HG03442 (cell line): Measurements from ENCODE around the gene RNF34.

Experiments
- ATAC-seq: cut with Tn5 transposase; IDR thresholded peaks from one replicate; pipeline ENCODE4 v1.9.1; 2021; ENCODE audit warnings: mild to moderate bottlenecking, moderate library complexity; ENCODE audit not compliant: unreplicated experiment

Gene RNF34

GRCh38 chr12:121388421-121388981 lies 11.4 kb upstream of the RNF34 start:
- ATAC-seq = no peak

GRCh38 chr12:121390856-121391255 lies 9.1 kb upstream of the RNF34 start:
- ATAC-seq = no peak

- no peak for ATAC-seq
Observed at GRCh38 chr12:121391619-121392324, 8.1 kb upstream of the RNF34 start.

- no peak for ATAC-seq
Observed at GRCh38 chr12:121392325-121392716, 7.6 kb upstream of the RNF34 start.

- no peak for ATAC-seq
Observed at GRCh38 chr12:121397521-121397920, 2.4 kb upstream of the RNF34 start.

GRCh38 chr12:121398355-121398754 lies 1.6 kb upstream of the RNF34 start:
- ATAC-seq = no peak

- ATAC-seq = peak; percentile 38
Observed at GRCh38 chr12:121400332-121401139, 618 bp downstream of the RNF34 start.

- no peak for ATAC-seq
Observed at GRCh38 chr12:121403721-121404120, 3.8 kb downstream of the RNF34 start.

- ATAC-seq = no peak
Observed at GRCh38 chr12:121404734-121405133, 4.8 kb downstream of the RNF34 start.

GRCh38 chr12:121405211-121405610 lies 5.3 kb downstream of the RNF34 start:
- ATAC-seq = no peak

GRCh38 chr12:121413917-121414316 lies 14.0 kb downstream of the RNF34 start:
- ATAC-seq = no peak

- ATAC-seq = no peak
Observed at GRCh38 chr12:121417847-121418246, 17.9 kb downstream of the RNF34 start.

- no peak for ATAC-seq
Observed at GRCh38 chr12:121420109-121420508, 20.2 kb downstream of the RNF34 start.

- ATAC-seq = no peak
Observed at GRCh38 chr12:121423253-121423652, 23.3 kb downstream of the RNF34 start.

GRCh38 chr12:121423682-121424623 lies 24.0 kb downstream of the RNF34 start:
- no peak for ATAC-seq

GRCh38 chr12:121424624-121424975 lies 24.7 kb downstream of the RNF34 start:
- ATAC-seq = no peak

GRCh38 chr12:121427556-121428050 lies 27.7 kb downstream of the RNF34 start:
- ATAC-seq = no peak

- no peak for ATAC-seq
Observed at GRCh38 chr12:121428883-121429282, 29.0 kb downstream of the RNF34 start.

- no peak for ATAC-seq
Observed at GRCh38 chr12:121430833-121431415, 31.0 kb downstream of the RNF34 start.

GRCh38 chr12:121432740-121433480 lies 33.0 kb downstream of the RNF34 start:
- no peak for ATAC-seq
